Mesenchymal stem cell (in vitro differentiated cells and primary cell): ENCODE data around the gene TAF1C.

ENCODE experiments used
- DNase-seq: peaks from one replicate; pipeline ENCODE4 v3.0.0-alpha.2; 2013
- H2AFZ ChIP-seq: one replicate; pipeline ENCODE4 v1.6.1; 2013; ENCODE audit warnings: low read depth, mild to moderate bottlenecking, control low read depth, inconsistent platforms, low read length, moderate library complexity
- H2AK5ac ChIP-seq: 2 replicates; pipeline ENCODE4 v1.6.1; 2013; ENCODE audit warnings: low read length, moderate library complexity, mild to moderate bottlenecking, inconsistent platforms; ENCODE audit not compliant: severe bottlenecking
- H2BK120ac ChIP-seq: one replicate; pipeline ENCODE4 v1.6.1; 2013; ENCODE audit warnings: low read depth, mild to moderate bottlenecking, inconsistent platforms, low read length, moderate library complexity
- H2BK12ac ChIP-seq, 2 experiments: one replicate each; pipeline ENCODE4 v1.6.1; 2013; ENCODE audit warnings: inconsistent platforms in 2 of 2, low read length in 2 of 2, mild to moderate bottlenecking in 2 of 2, moderate library complexity in 2 of 2, control low read depth in 1 of 2
- H2BK15ac ChIP-seq: one replicate; pipeline ENCODE4 v1.6.1; 2013; ENCODE audit warnings: mild to moderate bottlenecking, low read depth, inconsistent platforms; ENCODE audit not compliant: poor library complexity, severe bottlenecking
- H2BK5ac ChIP-seq: 2 replicates; pipeline ENCODE4 v1.6.1; 2013; ENCODE audit warnings: low read depth, mild to moderate bottlenecking, low read length, control low read depth, inconsistent platforms; ENCODE audit not compliant: poor library complexity, severe bottlenecking
- H3K14ac ChIP-seq, 2 experiments: one replicate each; pipeline ENCODE4 v1.6.1; 2013; ENCODE audit warnings: inconsistent platforms in 2 of 2, low read length in 2 of 2, control low read depth in 1 of 2, mild to moderate bottlenecking in 1 of 2, moderate library complexity in 1 of 2
- H3K18ac ChIP-seq, 2 experiments: one replicate each; pipeline ENCODE4 v1.6.1; 2013; ENCODE audit warnings: inconsistent platforms in 2 of 2, low read length in 2 of 2, control low read depth in 1 of 2, low read depth in 1 of 2, mild to moderate bottlenecking in 1 of 2
- H3K23ac ChIP-seq, 2 experiments: one replicate each; pipeline ENCODE4 v1.6.1; 2013; ENCODE audit warnings: inconsistent platforms in 2 of 2, low read length in 2 of 2, mild to moderate bottlenecking in 2 of 2, moderate library complexity in 2 of 2, control low read depth in 1 of 2
- H3K27ac ChIP-seq: 2 replicates; pipeline ENCODE4 v1.5.1; 2013; ENCODE audit warnings: mild to moderate bottlenecking, moderate library complexity, low read length, control low read depth, inconsistent platforms; ENCODE audit not compliant: poor library complexity, severe bottlenecking
- H3K27me3 ChIP-seq, 2 experiments: 2 replicates each; pipeline versions ENCODE4 v1.6.1 to v1.7.0; 2013; ENCODE audit warnings: low read length in 2 of 2, mild to moderate bottlenecking in 2 of 2, moderate library complexity in 2 of 2, control low read depth in 1 of 2, inconsistent platforms in 1 of 2; ENCODE audit not compliant: control insufficient read depth in 1 of 2, insufficient read depth in 1 of 2
- H3K36me3 ChIP-seq, 2 experiments: 2 replicates each; pipeline versions ENCODE4 v1.6.1 to v1.7.0; 2013; ENCODE audit warnings: low read length in 2 of 2, control low read depth in 1 of 2, inconsistent platforms in 1 of 2, low read depth in 1 of 2, mild to moderate bottlenecking in 1 of 2; ENCODE audit not compliant: insufficient read depth in 2 of 2, control insufficient read depth in 1 of 2
- H3K4ac ChIP-seq, 2 experiments: one replicate each; pipeline ENCODE4 v1.6.1; 2013; ENCODE audit warnings: inconsistent platforms in 2 of 2, low read length in 2 of 2, mild to moderate bottlenecking in 2 of 2, moderate library complexity in 2 of 2, control low read depth in 1 of 2, low read depth in 1 of 2
- H3K4me1 ChIP-seq: 2 replicates; pipeline ENCODE4 v1.6.1; 2013; ENCODE audit warnings: low read depth, low read length, control low read depth; ENCODE audit not compliant: control insufficient read depth, insufficient read depth
- H3K4me2 ChIP-seq: 2 replicates; pipeline ENCODE4 v1.6.1; 2013; ENCODE audit warnings: low read length, mild to moderate bottlenecking, inconsistent platforms; ENCODE audit not compliant: poor library complexity, severe bottlenecking
- H3K4me3 ChIP-seq, 2 experiments: 2 replicates each; pipeline versions ENCODE4 v1.5.1 to v1.7.0; 2013; ENCODE audit warnings: low read length in 2 of 2, mild to moderate bottlenecking in 2 of 2, control low read depth in 1 of 2, low read depth in 1 of 2; ENCODE audit not compliant: insufficient read depth in 1 of 2
- H3K79me1 ChIP-seq: replicated peaks from 2 replicates; pipeline ENCODE4 v1.6.1; 2013; ENCODE audit warnings: mild to moderate bottlenecking, control low read depth, low read length, inconsistent platforms; ENCODE audit not compliant: poor library complexity, severe bottlenecking
- H3K9ac ChIP-seq: 2 replicates; pipeline ENCODE4 v1.7.0; 2013; ENCODE audit warnings: mild to moderate bottlenecking, low read length, moderate library complexity
- H3K9me3 ChIP-seq: 2 replicates; pipeline ENCODE4 v1.7.0; 2013; ENCODE audit warnings: mild to moderate bottlenecking, low read length; ENCODE audit not compliant: control insufficient read depth
- H4K8ac ChIP-seq: one replicate; pipeline ENCODE4 v1.6.1; 2013; ENCODE audit warnings: inconsistent platforms, mild to moderate bottlenecking, low read length, moderate library complexity
- H4K91ac ChIP-seq: one replicate; pipeline ENCODE4 v1.6.1; 2013; ENCODE audit warnings: mild to moderate bottlenecking, low read length, inconsistent platforms
- WGBS: methylation state at CpG from one replicate; pipeline ENCODE4 v1.1.7; 2013; ENCODE audit warnings: mixed read lengths; 5-methylcytosine and 5-hydroxymethylcytosine counted together

The TAF1C gene

GRCh38 chr16:84196727-84197394, 10.0 kb upstream of the TAF1C start:
- Histone ChIP-seq H3K4me3 (no peak overlapping the region), H3K4me2 (no peak overlapping the region), H2AFZ (no peak overlapping the region), H3K23ac (no peak overlapping the region), H3K9me3 (no peaks in the 10 kb centered on the region), H4K91ac (no peak overlapping the region), H3K79me1 (no peaks in the 10 kb centered on the region), H3K4me1 (peaks cover 7% of the 10 kb centered on the region), H3K27me3 (peaks cover 32 to 73% of the 10 kb centered on the region in 2 experiments), H2BK120ac (no peak overlapping the region), H2BK12ac (no peak overlapping the region), H3K14ac (no peak overlapping the region), H3K27ac (no peak overlapping the region), H2BK15ac (no peak overlapping the region), H2BK5ac (no peak overlapping the region), H3K18ac (no peak overlapping the region), H3K9ac (no peak overlapping the region), H4K8ac (no peak overlapping the region), H3K36me3 (no peaks in the 10 kb centered on the region), H3K4ac (no peak overlapping the region), H2AK5ac (no peak overlapping the region)
- no peak for DNase-seq
- WGBS, result 87% methylated on average over 16 of the region's 16 CpGs

GRCh38 chr16:84196101-84196500, 9.2 kb upstream of the TAF1C start:
- Histone ChIP-seq H2BK5ac (no peak overlapping the region), H2BK12ac (no peak overlapping the region), H2AFZ (no peak overlapping the region), H4K8ac (no peak overlapping the region), H3K79me1 (no peaks in the 10 kb centered on the region), H3K27me3 (peaks cover 32 to 65% of the 10 kb centered on the region in 2 experiments), H3K14ac (no peak overlapping the region), H3K27ac (no peak overlapping the region), H3K4me1 (peaks cover 8% of the 10 kb centered on the region), H3K36me3 (no peaks in the 10 kb centered on the region), H3K4me3 (peak overlapping the region in 1 of 2 experiments; percentile 20), H2BK15ac (no peak overlapping the region), H3K4me2 (no peak overlapping the region), H3K9ac (no peak overlapping the region), H3K18ac (no peak overlapping the region), H4K91ac (no peak overlapping the region), H3K4ac (no peak overlapping the region), H3K23ac (no peak overlapping the region), H3K9me3 (no peaks in the 10 kb centered on the region), H2BK120ac (no peak overlapping the region), H2AK5ac (no peak overlapping the region)
- 85% methylated on average over 13 of the region's 16 CpGs for WGBS
- DNase-seq, result no peak

GRCh38 chr16:84195201-84196093, 8.6 kb upstream of the TAF1C start:
- H3K27ac ChIP-seq, result no peak overlapping the region
- H3K9me3 ChIP-seq, result no peaks in the 10 kb centered on the region
- H2BK15ac ChIP-seq, result no peak overlapping the region
- H3K4me1 ChIP-seq, result peaks cover 8% of the 10 kb centered on the region
- no peaks in the 10 kb centered on the region for H3K79me1 ChIP-seq
- H3K9ac ChIP-seq, result no peak overlapping the region
- no peak overlapping the region for H3K14ac ChIP-seq
- H4K91ac ChIP-seq, result peak overlapping the region; percentile 9
- peak overlapping the region in 1 of 2 experiments; percentile 23 for H3K23ac ChIP-seq
- H2BK12ac ChIP-seq, result no peak overlapping the region
- no peak overlapping the region for H4K8ac ChIP-seq
- WGBS, result 88% methylated on average over 36 of the region's 38 CpGs
- peaks cover 32 to 64% of the 10 kb centered on the region in 2 experiments for H3K27me3 ChIP-seq
- H2BK120ac ChIP-seq, result no peak overlapping the region
- H3K36me3 ChIP-seq, result peaks cover 0 to 2% of the 10 kb centered on the region in 2 experiments
- no peak overlapping the region for H3K4me2 ChIP-seq
- no peak for DNase-seq
- H3K4ac ChIP-seq, result no peak overlapping the region
- H3K18ac ChIP-seq, result no peak overlapping the region
- H3K4me3 ChIP-seq, result peak overlapping the region in 1 of 2 experiments; percentile 20
- no peak overlapping the region for H2AK5ac ChIP-seq
- H2BK5ac ChIP-seq, result no peak overlapping the region
- H2AFZ ChIP-seq, result no peak overlapping the region

- peaks cover 26 to 56% of the 10 kb centered on the region in 2 experiments for H3K27me3 ChIP-seq
- no peak overlapping the region for H2AFZ ChIP-seq
- no peak overlapping the region for H2BK120ac ChIP-seq
- no peak overlapping the region for H3K27ac ChIP-seq
- H2AK5ac ChIP-seq, result no peak overlapping the region
- H3K23ac ChIP-seq, result no peak overlapping the region
- peaks cover 0 to 2% of the 10 kb centered on the region in 2 experiments for H3K36me3 ChIP-seq
- no peak overlapping the region for H4K91ac ChIP-seq
- H3K4ac ChIP-seq, result no peak overlapping the region
- 88% methylated on average over 34 of the region's 34 CpGs for WGBS
- H3K9me3 ChIP-seq, result no peaks in the 10 kb centered on the region
- no peak for DNase-seq
- H2BK12ac ChIP-seq, result no peak overlapping the region
- H3K9ac ChIP-seq, result no peak overlapping the region
- no peak overlapping the region for H2BK15ac ChIP-seq
- H3K4me3 ChIP-seq, result no peak overlapping the region
- H3K4me1 ChIP-seq, result peaks cover 8% of the 10 kb centered on the region
- no peak overlapping the region for H3K14ac ChIP-seq
- H4K8ac ChIP-seq, result no peak overlapping the region
- no peaks in the 10 kb centered on the region for H3K79me1 ChIP-seq
- H3K4me2 ChIP-seq, result no peak overlapping the region
- no peak overlapping the region for H3K18ac ChIP-seq
- no peak overlapping the region for H2BK5ac ChIP-seq
These were observed 7.8 kb upstream of the TAF1C start for GRCh38 chr16:84194470-84195200.
